DOHH2 (cell line): Measurements from ENCODE around the gene LAMB1.

Experiments used
- H3F3A ChIP-seq: fragments of 200-600 bp; sonication (generic), shearing (Covaris generic); 2 replicates; pipeline ENCODE4 v1.6.0; 2016; ENCODE audit warnings: antibody characterized with exemption, mild to moderate bottlenecking; ENCODE audit not compliant: control insufficient read depth, insufficient read depth
- H3K27ac ChIP-seq: fragments of 200-600 bp; sonication (generic); 2 replicates; pipeline ENCODE4 v1.5.1; 2014; ENCODE audit warnings: low read depth, mild to moderate bottlenecking, low read length, moderate library complexity
- H3K27me3 ChIP-seq: fragments of 200-600 bp; sonication (generic); 2 replicates; pipeline ENCODE4 v1.6.1; 2014; ENCODE audit warnings: mild to moderate bottlenecking, low read length, mixed read lengths; ENCODE audit not compliant: control insufficient read depth
- H3K36me3 ChIP-seq: fragments of 200-600 bp; sonication (generic); 2 replicates; pipeline ENCODE4 v1.6.1; 2014; ENCODE audit warnings: mild to moderate bottlenecking, low read length, moderate library complexity, mixed read lengths; ENCODE audit not compliant: control insufficient read depth
- H3K4me1 ChIP-seq: fragments of 200-600 bp; sonication (generic); 2 replicates; pipeline ENCODE4 v1.6.1; 2014; ENCODE audit warnings: mild to moderate bottlenecking, low read length, mixed read lengths; ENCODE audit not compliant: control insufficient read depth
- H3K4me2 ChIP-seq: fragments of 200-600 bp; sonication (generic); 2 replicates; pipeline ENCODE4 v1.6.0; 2014; ENCODE audit warnings: mild to moderate bottlenecking, low read length, moderate library complexity
- H3K4me3 ChIP-seq: fragments of 200-600 bp; sonication (generic); 2 replicates; pipeline ENCODE4 v1.5.1; 2014; ENCODE audit warnings: mild to moderate bottlenecking, low read length, mixed read lengths
- H3K79me2 ChIP-seq: fragments of 200-600 bp; sonication (generic); 2 replicates; pipeline ENCODE4 v1.6.1; 2014; ENCODE audit warnings: mild to moderate bottlenecking, low read length, mixed read lengths; ENCODE audit not compliant: control insufficient read depth
- H3K9me2 ChIP-seq: fragments of 200-600 bp; sonication (generic); replicated peaks from 2 replicates; pipeline ENCODE4 v1.6.1; 2014; ENCODE audit warnings: mild to moderate bottlenecking, low read length, mixed read lengths; ENCODE audit not compliant: control insufficient read depth
- H3K9me3 ChIP-seq: fragments of 200-600 bp; sonication (generic); 2 replicates; pipeline ENCODE4 v1.6.1; 2014; ENCODE audit warnings: antibody characterized with exemption, low read length, mixed read lengths; ENCODE audit not compliant: control insufficient read depth, insufficient read depth
- H4K20me1 ChIP-seq: fragments of 200-600 bp; sonication (generic); 2 replicates; pipeline ENCODE4 v1.6.0; 2014; ENCODE audit warnings: low read depth, mild to moderate bottlenecking, antibody characterized with exemption, low read length, moderate library complexity; ENCODE audit not compliant: control insufficient read depth, insufficient read depth
- CTCF ChIP-seq: fragments of 200-600 bp; sonication (generic); IDR thresholded peaks from one replicate; pipeline ENCODE4 v1.5.1; 2014; ENCODE audit warnings: antibody characterized with exemption, mild to moderate bottlenecking, low read depth, low read length; ENCODE audit not compliant: poor library complexity, severe bottlenecking
- EZH2phosphoT487 ChIP-seq: fragments of 200-600 bp; sonication (generic); IDR thresholded peaks from 2 replicates; pipeline ENCODE4 v1.6.1; 2017; ENCODE audit warnings: borderline replicate concordance, mild to moderate bottlenecking, antibody characterized with exemption, low read length, moderate library complexity, mixed read lengths

The LAMB1 gene

GRCh38 chr7:107969856-107970255 lies 33.1 kb downstream of the LAMB1 start:
- no peak overlapping the region for H3K4me2 ChIP-seq
- no peaks in the 10 kb centered on the region for H3K9me3 ChIP-seq
- no peaks in the 10 kb centered on the region for H3K4me1 ChIP-seq
- H3F3A ChIP-seq: no peaks in the 10 kb centered on the region
- no peaks in the 10 kb centered on the region for H4K20me1 ChIP-seq
- H3K9me2 ChIP-seq: no peaks in the 10 kb centered on the region
- TF ChIP-seq CTCF (no peak), EZH2phosphoT487 (no peak)
- H3K27me3 ChIP-seq: no peaks in the 10 kb centered on the region
- H3K27ac ChIP-seq: no peak overlapping the region
- H3K79me2 ChIP-seq: no peaks in the 10 kb centered on the region
- H3K36me3 ChIP-seq: no peaks in the 10 kb centered on the region
- no peak overlapping the region for H3K4me3 ChIP-seq

- no peak overlapping the region for H3K4me3 ChIP-seq
- H3K79me2 ChIP-seq: no peaks in the 10 kb centered on the region
- H3K9me2 ChIP-seq: no peaks in the 10 kb centered on the region
- no peak overlapping the region for H3K27ac ChIP-seq
- no peaks in the 10 kb centered on the region for H3K27me3 ChIP-seq
- H3K36me3 ChIP-seq: no peaks in the 10 kb centered on the region
- no peak overlapping the region for H3K4me2 ChIP-seq
- no peaks in the 10 kb centered on the region for H3K9me3 ChIP-seq
- H4K20me1 ChIP-seq: no peaks in the 10 kb centered on the region
- no peaks in the 10 kb centered on the region for H3F3A ChIP-seq
- TF ChIP-seq CTCF (no peak), EZH2phosphoT487 (no peak)
- no peaks in the 10 kb centered on the region for H3K4me1 ChIP-seq
These were observed 34.5 kb downstream of the LAMB1 start for GRCh38 chr7:107968449-107968848.

GRCh38 chr7:107967420-107967819 lies 35.5 kb downstream of the LAMB1 start:
- H3K4me1 ChIP-seq: no peaks in the 10 kb centered on the region
- no peaks in the 10 kb centered on the region for H3K79me2 ChIP-seq
- no peaks in the 10 kb centered on the region for H3K9me2 ChIP-seq
- H3K27me3 ChIP-seq: no peaks in the 10 kb centered on the region
- H3F3A ChIP-seq: no peaks in the 10 kb centered on the region
- H3K9me3 ChIP-seq: no peaks in the 10 kb centered on the region
- H3K36me3 ChIP-seq: no peaks in the 10 kb centered on the region
- no peak overlapping the region for H3K4me2 ChIP-seq
- TF ChIP-seq CTCF (no peak), EZH2phosphoT487 (no peak)
- H3K27ac ChIP-seq: no peak overlapping the region
- no peak overlapping the region for H3K4me3 ChIP-seq
- H4K20me1 ChIP-seq: no peaks in the 10 kb centered on the region

GRCh38 chr7:107966711-107967110 lies 36.2 kb downstream of the LAMB1 start:
- no peaks in the 10 kb centered on the region for H3K27me3 ChIP-seq
- H3K4me3 ChIP-seq: no peak overlapping the region
- no peaks in the 10 kb centered on the region for H4K20me1 ChIP-seq
- H3K36me3 ChIP-seq: no peaks in the 10 kb centered on the region
- no peaks in the 10 kb centered on the region for H3F3A ChIP-seq
- H3K9me3 ChIP-seq: no peaks in the 10 kb centered on the region
- no peak overlapping the region for H3K4me2 ChIP-seq
- no peak overlapping the region for H3K27ac ChIP-seq
- no peaks in the 10 kb centered on the region for H3K4me1 ChIP-seq
- H3K79me2 ChIP-seq: no peaks in the 10 kb centered on the region
- no peak for TF ChIP-seq EZH2phosphoT487
- no peak for TF ChIP-seq CTCF
- no peaks in the 10 kb centered on the region for H3K9me2 ChIP-seq
